Activated CD4-positive, alpha-beta T cell treated with anti-CD3 and anti-CD28 coated beads for 36 hours (primary cell): ENCODE measurements around the gene CFAP74. TPM values are rescaled to one million over a fixed set of nuclear protein-coding genes. Genes with fewer than 3 reads are reported as not detected.
"Not testable (repeated sequence)": the region's sequence is repeated elsewhere in the genome, so short reads cannot be mapped to it uniquely, and the experiment has no call there.

Source experiments
- ATAC-seq: fragments of 200-7000 bp; cut with Tn5 transposase; one replicate; pipeline ENCODE4 v1.10.0; 2021; ENCODE audit warnings: mild to moderate bottlenecking, moderate library complexity
- CTCF ChIA-PET: fragments of 350-600 bp; sonication (Branson Sonifier 250); formaldehyde crosslinking; loops from one replicate; lab custom pipeline; 2021; ENCODE audit warnings: antibody characterized with exemption; lab: Charles Lee
- POLR2A ChIA-PET: fragments of 350-600 bp; sonication (Branson Sonifier 250); formaldehyde crosslinking; loops from one replicate; lab custom pipeline; 2021; ENCODE audit warnings: antibody characterized with exemption, inconsistent platforms; lab: Charles Lee
- DNase-seq: peaks from one replicate; pipeline ENCODE4 v3.0.0-alpha.2; 2020
- H3K27ac Mint-ChIP-seq: one replicate; pipeline ENCODE4 v1.8.0; 2021; ENCODE audit warnings: mixed read lengths
- H3K27me3 Mint-ChIP-seq: one replicate; pipeline ENCODE4 v1.8.0; 2021; ENCODE audit warnings: mixed read lengths
- H3K36me3 Mint-ChIP-seq: one replicate; pipeline ENCODE4 v1.8.0; 2021; ENCODE audit warnings: low read depth, mixed read lengths
- H3K4me1 Mint-ChIP-seq: one replicate; pipeline ENCODE4 v1.8.0; 2021; ENCODE audit warnings: mixed read lengths
- H3K4me3 Mint-ChIP-seq: one replicate; pipeline ENCODE4 v1.8.0; 2021; ENCODE audit warnings: mild to moderate bottlenecking, moderate library complexity, mixed read lengths
- H3K9me3 Mint-ChIP-seq: one replicate; pipeline ENCODE4 v1.8.0; 2021; ENCODE audit warnings: low read depth, mixed read lengths
- intact Hi-C, 2 experiments: fragments of 100-400 bp; cut with DNase I in 1 of 2; cut with micrococcal nuclease in 1 of 2; formaldehyde crosslinking; loops; one replicate each; pipeline versions ENCODE4 v1.14.2 to v1.15.1; 2022 to 2024; cut with DNase I, micrococcal nuclease
- total RNA-seq, 2 experiments: library from RNA; stranded (reverse); gene quantifications; one replicate each; pipeline ENCODE4 v1.2.3, GENCODE V29; 2021

The CFAP74 gene
- total RNA-seq, 2 experiments from 2014 or later, result 0.25 TPM; not detected in 1

- DNase-seq (no peak), ATAC-seq (no peak)
- CTCF ChIA-PET, result no interaction called here
- Mint-ChIP-seq H3K27ac (no peak overlapping the region), H3K27me3 (no peaks in the 10 kb centered on the region), H3K4me1 (no peaks in the 10 kb centered on the region), H3K9me3 (peaks cover 3% of the 10 kb centered on the region), H3K4me3 (no peak overlapping the region), H3K36me3 (no peaks in the 10 kb centered on the region)
- POLR2A ChIA-PET, result no interaction called here
- intact Hi-C loops, result no loop called here
These were observed 21.0 kb downstream of the CFAP74 start for GRCh38 chr1:1982379-1983232.

GRCh38 chr1:1981631-1982327 lies 21.8 kb downstream of the CFAP74 start:
- ATAC-seq, intact Hi-C loops, H3K4me1 Mint-ChIP-seq, H3K36me3 Mint-ChIP-seq, CTCF ChIA-PET, H3K27ac Mint-ChIP-seq, H3K9me3 Mint-ChIP-seq, POLR2A ChIA-PET, H3K4me3 Mint-ChIP-seq, DNase-seq, H3K27me3 Mint-ChIP-seq: not testable (repeated sequence)

- Mint-ChIP-seq H3K4me3 (no peak overlapping the region), H3K4me1 (no peaks in the 10 kb centered on the region), H3K27me3 (no peaks in the 10 kb centered on the region), H3K36me3 (no peaks in the 10 kb centered on the region), H3K27ac (no peak overlapping the region), H3K9me3 (peaks cover 3% of the 10 kb centered on the region)
- ATAC-seq, result no peak
- intact Hi-C loops, result no loop called here
- ChIA-PET POLR2A (no interaction called here), CTCF (interaction anchor here (0.6 kb wide), 1 partner anchor 12 kb away, joined by 3 read pairs; no protein-coding TSS in a partner anchor)
- DNase-seq, result no peak
These were observed 22.5 kb downstream of the CFAP74 start for GRCh38 chr1:1981142-1981500.

GRCh38 chr1:1980467-1981141 lies 23.0 kb downstream of the CFAP74 start:
- ATAC-seq (no peak), DNase-seq (no peak)
- Mint-ChIP-seq H3K27ac (no peak overlapping the region), H3K4me3 (no peak overlapping the region), H3K4me1 (no peaks in the 10 kb centered on the region), H3K27me3 (no peaks in the 10 kb centered on the region), H3K9me3 (peaks cover 3% of the 10 kb centered on the region), H3K36me3 (no peaks in the 10 kb centered on the region)
- POLR2A ChIA-PET, result no interaction called here
- CTCF ChIA-PET, result interaction anchor here (0.6 kb wide), 1 partner anchor 11 kb away, joined by 3 read pairs; no protein-coding TSS in a partner anchor
- intact Hi-C loops, result no loop called here

- Mint-ChIP-seq H3K9me3 (peaks cover 3% of the 10 kb centered on the region), H3K4me1 (no peaks in the 10 kb centered on the region), H3K4me3 (no peak overlapping the region), H3K27ac (no peak overlapping the region), H3K36me3 (no peaks in the 10 kb centered on the region), H3K27me3 (peaks cover 3% of the 10 kb centered on the region)
- DNase-seq (no peak), ATAC-seq (no peak)
- ChIA-PET POLR2A (no interaction called here), CTCF (no interaction called here)
- intact Hi-C loops, result no loop called here
These were observed 24.0 kb downstream of the CFAP74 start for GRCh38 chr1:1979482-1980165.

GRCh38 chr1:1978690-1979481 lies 24.7 kb downstream of the CFAP74 start:
- H3K4me3 Mint-ChIP-seq, H3K27ac Mint-ChIP-seq, intact Hi-C loops, CTCF ChIA-PET, POLR2A ChIA-PET, H3K4me1 Mint-ChIP-seq, H3K27me3 Mint-ChIP-seq, DNase-seq, ATAC-seq, H3K9me3 Mint-ChIP-seq, H3K36me3 Mint-ChIP-seq: not testable (repeated sequence)

GRCh38 chr1:1978108-1978507 lies 25.5 kb downstream of the CFAP74 start:
- H3K36me3 Mint-ChIP-seq, result no peaks in the 10 kb centered on the region
- DNase-seq, result no peak
- peaks cover 3% of the 10 kb centered on the region for H3K9me3 Mint-ChIP-seq
- no peak overlapping the region for H3K4me3 Mint-ChIP-seq
- no peaks in the 10 kb centered on the region for H3K4me1 Mint-ChIP-seq
- H3K27ac Mint-ChIP-seq, result no peak overlapping the region
- intact Hi-C loops, result no loop called here
- CTCF ChIA-PET, result interaction anchor here (1.3 kb wide), 1 partner anchor 18 kb away, joined by 5 read pairs; no protein-coding TSS in a partner anchor
- H3K27me3 Mint-ChIP-seq, result peaks cover 3% of the 10 kb centered on the region
- no peak for ATAC-seq
- POLR2A ChIA-PET, result no interaction called here

- DNase-seq (no peak), ATAC-seq (no peak)
- Mint-ChIP-seq H3K36me3 (no peaks in the 10 kb centered on the region), H3K4me1 (no peaks in the 10 kb centered on the region), H3K4me3 (no peak overlapping the region), H3K9me3 (peaks cover 3% of the 10 kb centered on the region), H3K27me3 (peaks cover 3% of the 10 kb centered on the region), H3K27ac (no peak overlapping the region)
- ChIA-PET CTCF (no interaction called here), POLR2A (no interaction called here)
- intact Hi-C loops, result no loop called here
These were observed 27.6 kb downstream of the CFAP74 start for GRCh38 chr1:1976031-1976430.

GRCh38 chr1:1975535-1975934 lies 28.1 kb downstream of the CFAP74 start:
- no peak for DNase-seq
- H3K27ac Mint-ChIP-seq, result no peak overlapping the region
- ChIA-PET POLR2A (no interaction called here), CTCF (no interaction called here)
- peaks cover 3% of the 10 kb centered on the region for H3K27me3 Mint-ChIP-seq
- H3K36me3 Mint-ChIP-seq, result no peaks in the 10 kb centered on the region
- intact Hi-C loops, result no loop called here
- H3K9me3 Mint-ChIP-seq, result peaks cover 3% of the 10 kb centered on the region
- no peak overlapping the region for H3K4me3 Mint-ChIP-seq
- no peak for ATAC-seq
- no peaks in the 10 kb centered on the region for H3K4me1 Mint-ChIP-seq

GRCh38 chr1:1974834-1975233 lies 28.8 kb downstream of the CFAP74 start:
- DNase-seq (no peak), ATAC-seq (no peak)
- no peak overlapping the region for H3K27ac Mint-ChIP-seq
- H3K4me1 Mint-ChIP-seq, result no peaks in the 10 kb centered on the region
- intact Hi-C loops, result no loop called here
- no peaks in the 10 kb centered on the region for H3K36me3 Mint-ChIP-seq
- CTCF ChIA-PET, result no interaction called here
- no peak overlapping the region for H3K4me3 Mint-ChIP-seq
- H3K27me3 Mint-ChIP-seq, result peaks cover 3% of the 10 kb centered on the region
- POLR2A ChIA-PET, result no interaction called here
- H3K9me3 Mint-ChIP-seq, result peaks cover 3% of the 10 kb centered on the region
